Measurements from ENCODE around the gene TCEAL1.

DNA sequence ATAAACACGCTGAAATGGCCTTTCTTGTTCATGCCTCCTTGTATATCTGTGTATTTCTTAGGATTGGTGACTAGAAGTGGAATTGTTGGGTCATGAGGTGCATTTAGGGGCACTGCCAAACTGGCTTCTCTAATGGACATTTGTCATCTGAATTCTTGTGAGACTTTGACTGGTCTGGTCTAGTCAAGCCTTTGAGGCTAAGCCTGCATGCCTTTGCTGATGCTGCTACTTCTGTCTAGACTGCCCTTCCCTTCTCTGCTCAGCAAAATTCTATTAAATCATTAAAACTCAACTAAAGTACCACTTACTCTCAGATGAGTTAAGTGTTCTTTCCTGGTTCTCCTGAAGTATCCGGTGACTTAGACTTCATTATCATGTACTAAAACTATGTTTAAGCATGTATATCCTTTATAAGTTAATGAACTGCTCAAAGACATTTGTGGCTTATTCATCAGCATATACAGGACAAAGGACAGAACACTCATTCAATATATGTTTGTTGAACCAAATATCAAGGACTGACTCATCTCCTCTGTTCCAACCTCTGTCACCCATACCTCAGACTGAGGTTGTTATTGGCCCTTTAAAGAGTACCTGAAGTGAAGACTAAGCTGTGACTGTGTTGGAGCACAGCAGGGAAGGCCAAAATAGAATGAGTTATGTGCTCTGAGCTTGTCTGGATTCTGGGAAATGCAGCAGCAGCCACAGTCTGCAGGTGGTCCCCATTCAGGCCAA is 9.0 kb downstream of the TCEAL1 start:
- no peak for TF ChIP-seq CTCF (IDR thresholded peaks at IDR 0.05; ENCODE audit: low read length)
- no peak for TF ChIP-seq EZH2 (IDR thresholded peaks at IDR 0.05; ENCODE audit: borderline replicate concordance, low read length)

Data from OCI-LY1 (cell line).